K562 (cell line): ENCODE measurements around the gene CDC42EP3. TPM values are rescaled to one million over a fixed set of nuclear protein-coding genes. Genes with fewer than 3 reads are reported as not detected.

Experiments used
- ATAC-seq: fragments of 200-7000 bp; cut with Tn5 transposase; 3 replicates; pipeline ENCODE4 v1.9.1; 2020; ENCODE audit warnings: moderate library complexity
- BruUV-seq: library from RNA; stranded (reverse); fragments of 400-500 nt; replicated peaks from 2 replicates; lab custom pipeline; 2021; lab: Mats Ljungman, UMichigan
- CTCF ChIA-PET: fragments of 300-600 bp; formaldehyde crosslinking; extraction: SDS; loops from one replicate; lab custom pipeline; 2021; ENCODE audit warnings: low intra/inter-chr PET ratio; lab: Yijun Ruan, JAX
- POLR2A ChIA-PET: fragments of 300-600, 350-650 bp; sonication (Branson Sonifier 250); formaldehyde crosslinking; extraction: SDS; loops from one replicate; lab custom pipeline; 2021; ENCODE audit warnings: antibody characterized with exemption, inconsistent platforms; lab: Yijun Ruan, JAX
- DNase-seq, 4 experiments: peaks; one replicate each; pipeline versions ENCODE4 v3.0.0 to v3.0.0-alpha.2; 2011 to 2018; ENCODE audit warnings: low spot score in 3 of 4, mixed read lengths in 3 of 4; ENCODE audit errors: extremely low read depth in 1 of 4
- FAIRE-seq: peaks from 2 replicates; lab custom pipeline; 2011; peaks lifted over from hg19 to GRCh38; lab: Jason Lieb, UNC
- H2AFZ ChIP-seq: 2 replicates; pipeline ENCODE4 v1.6.0; 2011; ENCODE audit warnings: low read depth, low read length, control low read depth, inconsistent platforms
- H3K27ac ChIP-seq: fragments of 200-600 bp; 3 replicates; pipeline ENCODE4 v1.8.0; 2011; ENCODE audit warnings: low read depth, mild to moderate bottlenecking, control low read depth, inconsistent platforms, low read length, moderate library complexity, mixed read lengths; ENCODE audit errors: extremely low read depth
- H3K27me3 ChIP-seq, 2 experiments: fragments of 300-600 bp in 1 of 2; 2 replicates in 1 of 2; 3 replicates in 1 of 2; pipeline versions ENCODE4 v1.6.0 to v1.8.0; 2011; ENCODE audit warnings: inconsistent platforms in 2 of 2, low read length in 2 of 2, mild to moderate bottlenecking in 1 of 2, mixed read lengths in 1 of 2, moderate library complexity in 1 of 2; ENCODE audit not compliant: control insufficient read depth in 2 of 2, insufficient read depth in 2 of 2
- H3K36me3 ChIP-seq: fragments of 300-600 bp; 3 replicates; pipeline ENCODE4 v1.8.0; 2011; ENCODE audit warnings: mild to moderate bottlenecking, low read length, inconsistent platforms; ENCODE audit not compliant: control insufficient read depth, insufficient read depth
- H3K4me1 ChIP-seq, 2 experiments: fragments of 200-600 bp in 1 of 2; replicated peaks in 1 of 2; 2 replicates in 1 of 2; 3 replicates in 1 of 2; pipeline versions ENCODE4 v1.5.1 to v1.8.0; 2011; ENCODE audit warnings: inconsistent platforms in 2 of 2, low read length in 2 of 2, mild to moderate bottlenecking in 1 of 2, mixed read lengths in 1 of 2, moderate library complexity in 1 of 2; ENCODE audit not compliant: control insufficient read depth in 2 of 2, insufficient read depth in 2 of 2
- H3K4me2 ChIP-seq: 2 replicates; pipeline ENCODE4 v1.6.1; 2011; ENCODE audit warnings: low read length, control low read depth, inconsistent platforms, mixed read lengths; ENCODE audit not compliant: insufficient read depth
- H3K4me3 ChIP-seq: fragments of 200-600 bp; sonication (generic), shearing (Covaris generic); 2 replicates; pipeline ENCODE4 v1.5.1; 2016; ENCODE audit warnings: control low read depth, inconsistent platforms
- H3K79me2 ChIP-seq: fragments of 200-600 bp; 3 replicates; pipeline ENCODE4 v1.8.0; 2011; ENCODE audit warnings: low read length, inconsistent platforms; ENCODE audit not compliant: control insufficient read depth, insufficient read depth
- H3K9ac ChIP-seq, 2 experiments: 2 replicates each; pipeline versions ENCODE4 v1.6.0 to v1.6.1; 2011; ENCODE audit warnings: low read depth in 2 of 2, low read length in 2 of 2, control low read depth in 1 of 2, inconsistent platforms in 1 of 2, mild to moderate bottlenecking in 1 of 2, mixed read lengths in 1 of 2; ENCODE audit not compliant: insufficient read depth in 1 of 2
- H3K9me1 ChIP-seq: one replicate; pipeline ENCODE4 v1.6.0; 2011; ENCODE audit warnings: inconsistent platforms, mild to moderate bottlenecking, low read length, moderate library complexity; ENCODE audit not compliant: control insufficient read depth, insufficient read depth
- H3K9me3 ChIP-seq: replicated peaks from 2 replicates; pipeline ENCODE4 v1.5.1; 2011; ENCODE audit warnings: low read depth, low read length, inconsistent platforms; ENCODE audit not compliant: control insufficient read depth, insufficient read depth
- H4K20me1 ChIP-seq: replicated peaks from 2 replicates; pipeline ENCODE4 v1.6.1; 2011; ENCODE audit warnings: low read length, inconsistent platforms, mixed read lengths; ENCODE audit not compliant: control insufficient read depth, insufficient read depth
- ETV1 ChIP-seq: fragments of 450-650 bp; conservative IDR thresholded peaks from 2 replicates; pipeline ENCODE4 v1.6.1; 2016; ENCODE audit warnings: missing genetic modification characterization, control low read depth, low read depth, missing compliant biosample characterization
- KDM5B ChIP-seq: fragments of 200-600 bp; sonication (generic); IDR thresholded peaks from 2 replicates; pipeline ENCODE4 v1.6.1; 2012; ENCODE audit warnings: low read depth, mild to moderate bottlenecking, moderate library complexity, low read length, control low read depth, inconsistent platforms; ENCODE audit not compliant: insufficient replicate concordance
- MTF1 ChIP-seq: fragments of 250-450 bp; sonication (Bioruptor Pico); IDR thresholded peaks from 2 replicates; pipeline ENCODE4 v1.9.0; 2021; ENCODE audit warnings: moderate library complexity, mild to moderate bottlenecking, inconsistent platforms, borderline replicate concordance
- PBX2 ChIP-seq, 2 experiments: IDR thresholded peaks in 1 of 2; conservative IDR thresholded peaks in 1 of 2; 2 replicates each; pipeline ENCODE4 v1.6.1; 2016; ENCODE audit warnings: low read depth in 2 of 2, mild to moderate bottlenecking in 1 of 2, missing compliant biosample characterization in 1 of 2, missing genetic modification characterization in 1 of 2, moderate library complexity in 1 of 2
- PPARD ChIP-seq: fragments of 250-450 bp; sonication (Bioruptor Pico); IDR thresholded peaks from 2 replicates; pipeline ENCODE4 v1.8.0; 2022; ENCODE audit warnings: inconsistent platforms, mild to moderate bottlenecking, moderate library complexity
- PYGO2 ChIP-seq: fragments of 450-650 bp; IDR thresholded peaks from 2 replicates; pipeline ENCODE4 v1.6.1; 2016; ENCODE audit warnings: mild to moderate bottlenecking, missing genetic modification characterization, moderate library complexity, missing compliant biosample characterization
- SIX5 ChIP-seq, 2 experiments: IDR thresholded peaks; 2 replicates each; pipeline ENCODE4 v1.6.1; 2011; ENCODE audit warnings: low read length in 2 of 2, borderline replicate concordance in 1 of 2, low read depth in 1 of 2, mild to moderate bottlenecking in 1 of 2, moderate library complexity in 1 of 2; ENCODE audit not compliant: insufficient read depth in 1 of 2
- SRF ChIP-seq, 2 experiments: fragments of 250-450, 450-650 bp in 1 of 2; sonication (Bioruptor Pico) in 1 of 2; sonication (generic) in 1 of 2; formaldehyde crosslinking; IDR thresholded peaks; 2 replicates each; pipeline versions ENCODE4 v1.5.0 to v1.5.1; 2020 to 2022; ENCODE audit warnings: mild to moderate bottlenecking in 1 of 2, missing genetic modification reagents in 1 of 2
- TBP ChIP-seq: optimal IDR thresholded peaks from 2 replicates; pipeline ENCODE3; 2011; ENCODE audit warnings: low read depth, low read length, improper control_type of control experiment
- ZNF639 ChIP-seq, 2 experiments: fragments of 200-800 bp in 1 of 2; sonication (Bioruptor generic) in 1 of 2; sonication (generic) in 1 of 2; formaldehyde crosslinking in 1 of 2; IDR thresholded peaks in 1 of 2; conservative IDR thresholded peaks in 1 of 2; 2 replicates each; pipeline versions ENCODE4 v1.5.0 to v1.6.1; 2016 to 2020; ENCODE audit warnings: missing compliant biosample characterization in 1 of 2, missing genetic modification characterization in 1 of 2, missing genetic modification reagents in 1 of 2
- ZZZ3 ChIP-seq: fragments of 450-650 bp; IDR thresholded peaks from 2 replicates; pipeline ENCODE4 v1.6.1; 2016; ENCODE audit warnings: antibody characterized with exemption, mild to moderate bottlenecking, moderate library complexity
- WGBS: fragments of 100-300 bp; shearing (Covaris generic); methylation state at CpG from one replicate; pipeline ENCODE4 v1.1.6; 2016; ENCODE audit warnings: low coverage, mixed read lengths; ENCODE audit not compliant: insufficient coverage; ENCODE audit errors: missing lambda C conversion rate; 5-methylcytosine and 5-hydroxymethylcytosine counted together
- in situ Hi-C: fragments of 300-500 bp; cut with MboI; formaldehyde crosslinking; loops from 4 replicates; pipeline ENCODE4 v1.15.0; 2018; ENCODE audit warnings: inconsistent platforms, mixed read lengths
- intact Hi-C: fragments of 100-400 bp; cut with micrococcal nuclease; formaldehyde crosslinking; loops from 2 replicates; pipeline ENCODE4 v1.14.2; 2022
- polyA plus RNA-seq, 8 experiments: library from polyadenylated mRNA; depleted of rRNA in 4 of 8; stranded (reverse) in 5 of 8; unstranded in 3 of 8; fragments of >200 nt; fragmentation: Nextera tagmentation in 2 of 8; fragmentation: Illumina TruSeq in 1 of 8; extraction: Ambion mirVana in 2 of 8; extraction: Trizol in 1 of 8; gene quantifications; 2 replicates each; pipeline versions ENCODE4 v1.2.1 to v1.2.3, GENCODE V29; 2011 to 2014; ENCODE audit warnings: inconsistent platforms in 1 of 8, missing spikeins in 1 of 8
- total RNA-seq, 7 experiments: library from RNA; depleted of rRNA in 6 of 7; stranded (reverse); fragments of >200 nt in 6 of 7; fragmentation: Illumina TruSeq in 2 of 7; extraction: Trizol in 2 of 7; gene quantifications; 2 replicates each; pipeline versions ENCODE4 v1.2.1 to v1.2.3, GENCODE V29; 2011 to 2021; ENCODE audit warnings: low replicate concordance in 1 of 7

Gene CDC42EP3
- total and polyA plus RNA-seq, 9 of the 15 experiments (the other 6 are each of a cell fraction or from before 2014, with no cell fraction given) = 0.72 to 6.4 (median 2.0) TPM

- Histone ChIP-seq H3K79me2 (no peaks in the 10 kb centered on the region), H3K27me3 (no peaks in the 10 kb centered on the region), H3K9me1 (no peaks in the 10 kb centered on the region), H4K20me1 (no peaks in the 10 kb centered on the region), H3K4me3 (no peak overlapping the region), H2AFZ (no peak overlapping the region), H3K9me3 (no peaks in the 10 kb centered on the region), H3K4me2 (no peak overlapping the region), H3K27ac (no peak overlapping the region), H3K9ac (no peak overlapping the region), H3K4me1 (no peaks in the 10 kb centered on the region), H3K36me3 (no peaks in the 10 kb centered on the region)
- no peak for DNase-seq
- in situ Hi-C loops = no loop called here
- 28% methylated on average over 2 of the region's 2 CpGs for WGBS
- POLR2A ChIA-PET = no interaction called here
- CTCF ChIA-PET = no interaction called here
- no peak for FAIRE-seq
- intact Hi-C loops = no loop called here
- ATAC-seq = no peak
- TF ChIP-seq MTF1 (CRISPR knock-in tag) = no peak
- no peak for TF ChIP-seq SIX5 (IDR thresholded peaks at IDR 0.05; ENCODE audit: borderline replicate concordance in 1 of 2, insufficient read depth in 1 of 2, low read depth in 1 of 2, low read length in 2 of 2)
- no peak for TF ChIP-seq ZZZ3
- no peak for TF ChIP-seq PPARD (CRISPR knock-in tag)
- TF ChIP-seq TBP = no peak
- no peak for TF ChIP-seq SRF (CRISPR knock-in tag; IDR thresholded peaks at IDR 0.05)
- no peak for TF ChIP-seq KDM5B
- TF ChIP-seq PBX2 (CRISPR knock-in tag; IDR thresholded peaks at IDR 0.05; ENCODE audit: low read depth) = no peak
- TF ChIP-seq PBX2 (tag; conservative IDR thresholded peaks at IDR 0.05; ENCODE audit: low read depth) = no peak
- no peak for TF ChIP-seq ZNF639 (CRISPR knock-in tag; conservative IDR thresholded peaks at IDR 0.05 in 1 of 2, IDR thresholded peaks at IDR 0.05 in 1 of 2)
- TF ChIP-seq ETV1 (tag) = no peak
- TF ChIP-seq PYGO2 = no peak
- BruUV-seq = no TSS peak
Measured at GRCh38 chr2:37632310-37632709, 39.1 kb downstream of the CDC42EP3 start.
